ENCODE data around the gene AKAP1.

AKAP1 gene

DNA sequence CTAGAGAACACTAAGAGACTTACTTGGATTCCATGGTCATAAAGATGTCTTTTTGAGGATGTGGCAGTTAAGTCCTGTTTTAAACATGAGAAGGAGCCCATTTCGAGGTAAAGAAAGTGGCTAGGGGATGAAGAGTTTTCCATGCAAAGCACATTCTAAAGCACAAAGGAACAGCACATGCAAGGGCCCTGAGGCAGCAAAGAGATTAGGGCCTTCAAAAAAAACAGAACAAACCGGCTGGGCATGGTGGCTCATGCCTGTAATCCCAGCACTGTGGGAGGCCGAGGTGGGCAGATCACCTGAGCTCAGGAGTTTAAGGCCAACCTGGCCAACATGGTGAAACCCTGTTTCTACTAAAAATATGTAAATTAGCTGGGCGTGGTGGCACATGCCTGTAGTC is 79.8 kb downstream of the AKAP1 start:
- DNase-seq (ENCODE audit: low read depth, low spot score) = no peak

DNA sequence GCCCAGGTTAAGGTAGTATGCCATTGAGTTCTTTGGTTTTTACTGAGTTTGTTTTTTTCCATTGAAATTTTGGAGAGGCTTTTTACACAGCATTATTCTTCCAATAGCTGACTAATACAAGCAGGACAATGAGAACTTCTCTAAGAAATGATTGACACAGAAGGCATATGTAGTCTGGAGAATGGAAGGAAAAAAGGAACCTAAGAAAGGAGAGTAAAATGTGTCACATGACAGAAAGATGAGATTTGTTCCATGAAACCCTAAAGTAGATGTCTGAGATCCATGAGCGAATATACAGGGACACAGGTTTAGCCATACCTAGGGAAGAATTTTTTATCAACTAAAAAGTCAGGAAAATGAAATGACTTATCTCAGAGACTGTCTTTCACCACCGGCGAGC is 80.7 kb downstream of the AKAP1 start:
- DNase-seq (ENCODE audit: low read depth, low spot score) = no peak

GRCh38 chr17:57166803-57167202 is 81.8 kb downstream of the AKAP1 start:
- DNase-seq (ENCODE audit: low read depth, low spot score) = no peak

GRCh38 chr17:57168695-57169094 is 83.6 kb downstream of the AKAP1 start:
- DNase-seq (ENCODE audit: low read depth, low spot score) = no peak

GRCh38 chr17:57170866-57171265 is 85.8 kb downstream of the AKAP1 start:
- no peak for DNase-seq (ENCODE audit: low read depth, low spot score)
